PC-3 (cell line): ENCODE data around the gene EPO. TPM values are rescaled to one million over a fixed set of nuclear protein-coding genes. Genes with fewer than 3 reads are reported as not detected.

ENCODE experiments used
- ATAC-seq: fragments of 200-7000 bp; cut with Tn5 transposase; 2 replicates; pipeline ENCODE4 v1.9.1; 2020; ENCODE audit warnings: mild to moderate bottlenecking, moderate library complexity
- BruUV-seq: library from RNA; stranded (reverse); fragments of 400-500 nt; replicated peaks from 2 replicates; lab custom pipeline; 2021; lab: Mats Ljungman, UMichigan
- CTCF ChIA-PET: fragments of 300-600 bp; sonication (Branson Sonifier 250); formaldehyde crosslinking; loops from one replicate; lab custom pipeline; 2022; ENCODE audit warnings: antibody characterized with exemption; lab: Charles Lee
- POLR2A ChIA-PET: fragments of 300-600 bp; sonication (Branson Sonifier 250); formaldehyde crosslinking; loops from one replicate; lab custom pipeline; 2022; ENCODE audit warnings: antibody characterized with exemption; ENCODE audit not compliant: unreplicated experiment; lab: Charles Lee
- DNase-seq: peaks from one replicate; pipeline ENCODE4 v3.0.0-alpha.2; 2015
- H2AFZ ChIP-seq: fragments of 300-600 bp; sonication (generic); 2 replicates; pipeline ENCODE4 v1.6.0; 2016; ENCODE audit warnings: antibody characterized with exemption, low read length
- H3F3A ChIP-seq: fragments of 300-600 bp; sonication (generic); one replicate; pipeline ENCODE4 v1.6.0; 2017; ENCODE audit warnings: antibody characterized with exemption, low read length, control low read depth, mild to moderate bottlenecking; ENCODE audit not compliant: unreplicated experiment
- H3K27ac ChIP-seq: fragments of 300-600 bp; sonication (generic); 2 replicates; pipeline ENCODE4 v1.5.1; 2016; ENCODE audit warnings: mild to moderate bottlenecking, low read length
- H3K27me3 ChIP-seq: fragments of 300-600 bp; sonication (generic); 2 replicates; pipeline ENCODE4 v1.6.1; 2016; ENCODE audit warnings: low read length, mixed read lengths
- H3K36me3 ChIP-seq: fragments of 300-600 bp; sonication (generic); 2 replicates; pipeline ENCODE4 v1.6.1; 2016; ENCODE audit warnings: low read depth, mixed run types, low read length, mixed read lengths
- H3K4me1 ChIP-seq: fragments of 300-600 bp; sonication (generic); 2 replicates; pipeline ENCODE4 v1.5.1; 2016; ENCODE audit warnings: low read length; ENCODE audit not compliant: insufficient read depth
- H3K4me2 ChIP-seq: fragments of 300-600 bp; sonication (generic); 2 replicates; pipeline ENCODE4 v1.6.0; 2016; ENCODE audit warnings: low read length
- H3K4me3 ChIP-seq: fragments of 300-600 bp; sonication (generic); 2 replicates; pipeline ENCODE4 v1.5.1; 2016; ENCODE audit warnings: mild to moderate bottlenecking, low read length, mixed read lengths
- H3K79me2 ChIP-seq: fragments of 300-600 bp; sonication (generic); 2 replicates; pipeline ENCODE4 v1.6.1; 2017; ENCODE audit warnings: low read length, mixed read lengths
- H3K9ac ChIP-seq: fragments of 300-600 bp; sonication (generic); 2 replicates; pipeline ENCODE4 v1.6.0; 2016; ENCODE audit warnings: mild to moderate bottlenecking, low read length
- H3K9me2 ChIP-seq: fragments of 300-600 bp; sonication (generic); replicated peaks from 2 replicates; pipeline ENCODE4 v1.6.1; 2016; ENCODE audit warnings: mixed run types, low read length, mixed read lengths
- H3K9me3 ChIP-seq: fragments of 300-600 bp; sonication (generic); 2 replicates; pipeline ENCODE4 v1.6.1; 2016; ENCODE audit warnings: low read length, mixed read lengths
- H4K20me1 ChIP-seq: fragments of 300-600 bp; sonication (generic); 2 replicates; pipeline ENCODE4 v1.6.1; 2016; ENCODE audit warnings: low read length, mixed read lengths
- EZH2 ChIP-seq: fragments of 300-600 bp; sonication (generic); IDR thresholded peaks from one replicate; pipeline ENCODE4 v1.6.1; 2017; ENCODE audit warnings: antibody characterized with exemption, mild to moderate bottlenecking, low read length; ENCODE audit not compliant: unreplicated experiment
- EZH2phosphoT487 ChIP-seq: fragments of 300-600 bp; sonication (generic); IDR thresholded peaks from 2 replicates; pipeline ENCODE4 v1.6.1; 2018; ENCODE audit warnings: mild to moderate bottlenecking, antibody characterized with exemption, low read length, borderline replicate concordance
- intact Hi-C: fragments of 100-400 bp; cut with micrococcal nuclease; formaldehyde crosslinking; loops from 2 replicates; pipeline ENCODE4 v1.9.0; 2023
- total RNA-seq: library from RNA; depleted of rRNA; stranded (reverse); fragments of >200 nt; gene quantifications from 2 replicates; pipeline ENCODE4 v1.2.3, GENCODE V29; 2014
- TF ChIP-seq, protein P1 (sequence below): fragments of 300-600 bp; sonication (generic); conservative IDR thresholded peaks from 2 replicates; pipeline ENCODE4 v1.5.1; 2017; ENCODE audit warnings: antibody characterized with exemption, low read depth, mild to moderate bottlenecking, low read length

The EPO gene
- total RNA-seq, 1 experiment from 2014 or later = not detected

DNA sequence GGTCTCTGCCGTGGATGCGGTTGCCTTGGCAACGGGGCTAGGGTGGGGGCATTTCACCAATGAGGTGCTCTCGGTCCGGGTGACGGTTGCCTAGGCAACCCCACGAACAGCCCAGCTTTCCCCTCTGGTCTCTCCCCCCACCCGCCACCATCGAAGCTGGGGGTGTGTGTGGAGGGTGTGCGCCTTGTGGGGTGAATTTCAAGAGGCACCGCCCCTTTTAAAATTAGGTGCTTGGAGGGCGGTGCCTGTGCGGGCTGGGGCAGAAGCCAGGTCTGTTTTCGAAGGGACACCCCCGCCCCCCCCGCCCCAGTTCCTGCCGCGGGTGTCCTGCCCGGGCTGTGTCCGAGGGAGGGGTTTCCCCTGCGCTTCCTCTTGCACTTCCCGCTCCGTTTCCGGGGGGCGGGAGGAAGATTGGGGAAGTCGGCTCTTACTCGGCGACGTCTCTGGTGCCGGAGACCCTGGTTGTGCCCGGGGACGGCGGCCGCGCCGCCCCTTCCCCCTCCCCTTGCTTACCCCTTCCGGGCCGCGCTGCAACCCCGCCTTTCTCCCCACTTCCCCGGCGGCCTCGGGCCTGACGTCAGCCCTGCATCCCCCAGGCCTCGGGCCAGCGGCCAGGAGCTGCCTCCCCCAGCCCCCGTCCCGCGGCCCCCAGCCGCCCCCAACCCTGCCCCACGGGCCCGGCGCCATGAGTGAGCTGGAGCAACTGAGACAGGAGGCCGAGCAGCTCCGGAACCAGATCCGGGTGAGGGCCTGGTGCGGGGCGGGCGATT lies 44.5 kb upstream of the EPO start:
- Histone ChIP-seq H3K4me3 (peak overlapping the region; percentile 100), H3F3A (no peaks in the 10 kb centered on the region), H3K9me2 (no peaks in the 10 kb centered on the region), H3K36me3 (peaks cover 8% of the 10 kb centered on the region; the same call in 1 of the 2 replicates), H3K9ac (peak overlapping the region; percentile 31; the same call in 1 of the 2 replicates), H2AFZ (0 out of 2 replicates have a peak overlapping the region, but pooled peaks have one; percentile 50), H3K4me1 (no peaks in the 10 kb centered on the region), H3K9me3 (no peaks in the 10 kb centered on the region), H3K27me3 (no peaks in the 10 kb centered on the region), H4K20me1 (no peaks in the 10 kb centered on the region), H3K79me2 (peaks cover 24% of the 10 kb centered on the region), H3K27ac (no peak overlapping the region), H3K4me2 (peak overlapping the region; percentile 98)
- DNase-seq = peak; percentile 49
- peak; percentile 21 for ATAC-seq
- ChIA-PET POLR2A (interaction anchor here (0.7 kb wide), 3 partner anchors 22 to 210 kb away, joined by 3 to 12 read pairs (median 4); partner anchors contain the start of genes FBXO24 and LRCH4), CTCF (interaction anchor here (0.5 kb wide), 1 partner anchor 116 kb away, joined by 5 read pairs; no protein-coding TSS in a partner anchor)
- TF ChIP-seq EZH2 (no peak), EZH2phosphoT487 (no peak)
- TF ChIP-seq, protein P1, sequence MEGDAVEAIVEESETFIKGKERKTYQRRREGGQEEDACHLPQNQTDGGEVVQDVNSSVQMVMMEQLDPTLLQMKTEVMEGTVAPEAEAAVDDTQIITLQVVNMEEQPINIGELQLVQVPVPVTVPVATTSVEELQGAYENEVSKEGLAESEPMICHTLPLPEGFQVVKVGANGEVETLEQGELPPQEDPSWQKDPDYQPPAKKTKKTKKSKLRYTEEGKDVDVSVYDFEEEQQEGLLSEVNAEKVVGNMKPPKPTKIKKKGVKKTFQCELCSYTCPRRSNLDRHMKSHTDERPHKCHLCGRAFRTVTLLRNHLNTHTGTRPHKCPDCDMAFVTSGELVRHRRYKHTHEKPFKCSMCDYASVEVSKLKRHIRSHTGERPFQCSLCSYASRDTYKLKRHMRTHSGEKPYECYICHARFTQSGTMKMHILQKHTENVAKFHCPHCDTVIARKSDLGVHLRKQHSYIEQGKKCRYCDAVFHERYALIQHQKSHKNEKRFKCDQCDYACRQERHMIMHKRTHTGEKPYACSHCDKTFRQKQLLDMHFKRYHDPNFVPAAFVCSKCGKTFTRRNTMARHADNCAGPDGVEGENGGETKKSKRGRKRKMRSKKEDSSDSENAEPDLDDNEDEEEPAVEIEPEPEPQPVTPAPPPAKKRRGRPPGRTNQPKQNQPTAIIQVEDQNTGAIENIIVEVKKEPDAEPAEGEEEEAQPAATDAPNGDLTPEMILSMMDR = no peak
- BruUV-seq = no TSS peak
- intact Hi-C loops = no loop called here

DNA sequence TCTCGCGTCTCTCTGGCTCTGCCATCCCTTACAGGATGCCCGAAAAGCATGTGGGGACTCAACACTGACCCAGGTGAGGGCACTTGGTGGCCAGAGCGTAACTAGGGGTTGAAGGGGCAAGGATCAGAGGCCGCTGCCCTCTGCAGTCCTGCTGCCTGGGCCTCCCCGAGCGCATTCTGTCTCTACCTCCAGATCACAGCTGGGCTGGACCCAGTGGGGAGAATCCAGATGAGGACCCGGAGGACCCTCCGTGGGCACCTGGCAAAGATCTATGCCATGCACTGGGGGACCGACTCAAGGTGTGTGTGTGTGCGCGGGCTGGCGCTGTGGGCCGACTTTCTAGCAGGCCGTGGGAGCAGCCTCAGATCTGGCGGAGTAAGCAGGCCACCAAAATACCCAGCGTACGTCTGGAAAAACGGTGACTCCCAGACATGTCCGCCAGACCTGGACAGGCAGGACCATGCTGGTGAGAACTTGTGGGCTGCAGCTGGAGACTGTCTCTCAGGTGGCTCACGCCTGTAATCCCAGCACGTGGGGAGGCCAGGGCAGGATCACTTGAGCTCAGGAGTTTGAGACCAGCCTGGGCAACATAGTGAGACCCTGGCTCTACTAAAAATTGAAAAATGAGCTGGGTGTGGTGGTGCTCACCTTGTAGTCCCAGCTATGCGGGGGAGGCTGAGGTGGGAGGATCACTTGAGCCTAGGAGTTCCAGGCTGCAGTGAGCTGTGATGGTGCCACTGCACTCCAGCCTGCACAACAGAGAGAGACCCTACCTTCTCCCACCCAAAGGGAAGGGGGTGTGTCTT lies 43.6 kb upstream of the EPO start:
- Histone ChIP-seq H3F3A (no peaks in the 10 kb centered on the region), H3K27ac (no peak overlapping the region), H2AFZ (no peak overlapping the region), H3K27me3 (no peaks in the 10 kb centered on the region), H3K4me2 (peak overlapping the region; percentile 98), H4K20me1 (no peaks in the 10 kb centered on the region), H3K79me2 (peaks cover 24% of the 10 kb centered on the region), H3K4me1 (no peaks in the 10 kb centered on the region), H3K9me2 (no peaks in the 10 kb centered on the region), H3K9me3 (no peaks in the 10 kb centered on the region), H3K36me3 (peaks cover 12% of the 10 kb centered on the region; the same call in 1 of the 2 replicates), H3K9ac (no peak overlapping the region), H3K4me3 (peak overlapping the region; percentile 100; the same call in 1 of the 2 replicates)
- ATAC-seq = no peak
- ChIA-PET CTCF (interaction anchor here (0.5 kb wide), 1 partner anchor 117 kb away, joined by 5 read pairs; no protein-coding TSS in a partner anchor), POLR2A (interaction anchor here (0.6 to 0.7 kb wide), 3 partner anchors 12 to 211 kb away, joined by 4 to 13 read pairs (median 12); partner anchors contain the start of genes FBXO24 and LRCH4)
- no TSS peak for BruUV-seq
- TF ChIP-seq, protein P1 = no peak
- no peak for TF ChIP-seq EZH2
- no peak for TF ChIP-seq EZH2phosphoT487
- intact Hi-C loops = no loop called here
- no peak for DNase-seq
